Measurements from ENCODE around the gene CAPN5.

Gene CAPN5

DNA sequence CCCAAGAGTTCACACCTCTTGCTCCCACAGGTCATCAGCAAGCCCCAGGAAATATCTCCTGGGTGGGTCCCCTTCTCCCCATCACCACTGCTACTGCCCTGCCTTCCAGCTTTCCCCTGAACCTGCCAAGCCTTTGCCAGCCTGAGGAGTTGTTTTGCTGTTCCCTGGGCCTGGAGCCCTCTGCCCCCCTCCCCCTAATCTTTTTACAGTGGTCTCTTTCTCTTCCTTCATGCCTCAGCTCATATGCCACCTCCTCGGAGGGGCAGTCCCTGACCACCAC is 80.2 kb downstream of the CAPN5 start:
- DNase-seq (ENCODE audit: low read depth, low spot score), result no peak
- no peak for TF ChIP-seq ZNF274 (IDR thresholded peaks at IDR 0.05; ENCODE audit: low read depth, low read length)
- TF ChIP-seq SUZ12 (IDR thresholded peaks at IDR 0.05; ENCODE audit: extremely low read depth, insufficient read depth, insufficient read length), result no peak
- no peak for TF ChIP-seq YY1 (IDR thresholded peaks at IDR 0.05; ENCODE audit: insufficient read depth, insufficient read length)
- Histone ChIP-seq H3K9ac (ENCODE audit: insufficient read length, low read depth) (no peak overlapping the region), H3K36me3 (ENCODE audit: insufficient read depth, insufficient read length, low read length) (no peaks in the 10 kb centered on the region), H3K4me3 (ENCODE audit: insufficient read length, low read depth) (no peak overlapping the region), H3K4me1 (ENCODE audit: insufficient read depth, insufficient read length) (peaks cover 8% of the 10 kb centered on the region), H3K27me3 (ENCODE audit: insufficient read depth, insufficient read length) (no peaks in the 10 kb centered on the region), H3K9me3 (ENCODE audit: insufficient read depth, low read length) (no peaks in the 10 kb centered on the region)

DNA sequence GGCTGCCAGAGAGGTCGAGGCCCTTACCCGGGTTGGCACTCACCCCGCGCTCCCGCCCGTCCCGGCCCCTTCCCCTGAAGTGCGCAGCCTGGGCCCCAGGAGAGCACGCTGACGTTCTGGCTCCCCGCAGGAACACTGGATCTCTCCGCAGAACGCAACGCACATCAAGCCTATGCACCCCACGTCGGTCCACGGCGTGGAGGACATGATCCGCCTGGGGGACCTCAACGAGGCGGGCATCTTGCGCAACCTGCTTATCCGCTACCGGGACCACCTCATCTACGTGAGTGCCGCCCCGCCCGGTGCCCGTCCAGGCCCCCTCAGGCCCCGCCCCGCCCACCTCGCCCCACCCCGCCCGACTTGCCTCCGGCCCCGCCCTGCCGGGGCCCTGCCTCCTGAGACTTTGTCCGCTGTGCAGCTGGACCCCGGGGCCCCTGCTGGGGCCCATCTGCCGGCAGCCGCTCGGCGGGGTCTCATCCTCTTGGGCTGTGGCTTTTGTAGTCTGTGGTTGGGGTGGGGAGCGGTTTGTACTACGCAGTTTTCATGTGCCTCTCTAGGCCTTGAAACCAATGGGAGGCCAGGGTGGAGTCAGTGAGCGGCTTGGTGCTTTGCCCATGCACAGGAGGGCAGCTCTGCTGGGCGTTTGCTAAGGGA is 81.0 kb downstream of the CAPN5 start:
- H3K4me1 ChIP-seq (ENCODE audit: insufficient read depth, insufficient read length), result peaks cover 8% of the 10 kb centered on the region
- H3K9ac ChIP-seq (ENCODE audit: insufficient read length, low read depth), result no peak overlapping the region

DNA sequence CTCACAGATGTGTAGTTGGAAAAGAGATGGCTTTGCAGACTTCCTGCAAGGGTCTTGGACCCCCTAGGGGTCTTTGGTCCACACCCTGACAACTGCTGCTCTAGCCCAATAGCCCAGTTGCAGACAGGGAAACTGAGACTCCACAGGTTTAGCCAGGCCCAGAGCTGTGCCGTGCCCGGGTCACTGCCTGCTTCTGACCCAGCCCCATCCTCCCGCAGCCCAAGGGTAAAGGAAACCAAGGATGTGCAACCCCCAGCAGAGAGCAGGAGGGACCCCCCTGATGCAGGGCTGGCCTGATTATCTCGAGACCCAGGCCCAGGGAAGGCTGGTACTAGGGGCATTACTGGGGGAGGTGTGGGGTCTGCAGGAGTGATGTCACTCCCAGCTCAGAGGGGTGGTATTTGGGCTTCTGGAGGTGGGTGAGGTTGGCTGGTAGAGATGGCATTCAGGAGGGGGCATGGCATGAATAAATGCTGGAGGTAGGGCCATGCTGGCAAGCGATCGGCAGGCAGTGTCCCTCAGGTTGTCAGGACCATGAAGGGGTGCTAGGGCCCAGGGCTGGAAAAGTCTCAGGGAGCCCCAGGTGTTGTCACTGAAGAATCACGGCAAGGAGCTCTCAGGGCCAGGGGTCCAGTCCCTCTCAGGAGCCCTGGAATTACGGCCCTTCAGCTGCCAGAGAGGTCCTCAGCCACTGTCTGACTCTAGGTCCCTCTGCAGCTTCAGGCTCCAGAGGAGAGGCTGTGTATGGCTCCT is 82.4 kb downstream of the CAPN5 start:
- H3K9ac ChIP-seq (ENCODE audit: insufficient read length, low read depth), result no peak overlapping the region
- DNase-seq (ENCODE audit: low read depth, low spot score), result no peak
- no peaks in the 10 kb centered on the region for H3K36me3 ChIP-seq (ENCODE audit: insufficient read depth, insufficient read length, low read length)
- H3K9me3 ChIP-seq (ENCODE audit: insufficient read depth, low read length), result no peaks in the 10 kb centered on the region
- H3K4me1 ChIP-seq (ENCODE audit: insufficient read depth, insufficient read length), result peaks cover 8% of the 10 kb centered on the region
- no peak for TF ChIP-seq YY1 (IDR thresholded peaks at IDR 0.05; ENCODE audit: insufficient read depth, insufficient read length)
- TF ChIP-seq ZNF274 (IDR thresholded peaks at IDR 0.05; ENCODE audit: low read depth, low read length), result no peak
- no peak for TF ChIP-seq SUZ12 (IDR thresholded peaks at IDR 0.05; ENCODE audit: extremely low read depth, insufficient read depth, insufficient read length)
- H3K27me3 ChIP-seq (ENCODE audit: insufficient read depth, insufficient read length), result no peaks in the 10 kb centered on the region
- H3K4me3 ChIP-seq (ENCODE audit: insufficient read length, low read depth), result no peak overlapping the region

More for the DNA sequence above, 81.0 kb downstream of the CAPN5 start:
- H3K36me3 ChIP-seq (ENCODE audit: insufficient read depth, insufficient read length, low read length), result no peaks in the 10 kb centered on the region
- H3K4me3 ChIP-seq (ENCODE audit: insufficient read length, low read depth), result no peak overlapping the region
- no peaks in the 10 kb centered on the region for H3K9me3 ChIP-seq (ENCODE audit: insufficient read depth, low read length)
- no peak for TF ChIP-seq ZNF274 (IDR thresholded peaks at IDR 0.05; ENCODE audit: low read depth, low read length)
- no peak for TF ChIP-seq YY1 (IDR thresholded peaks at IDR 0.05; ENCODE audit: insufficient read depth, insufficient read length)
- no peak for TF ChIP-seq SUZ12 (IDR thresholded peaks at IDR 0.05; ENCODE audit: extremely low read depth, insufficient read depth, insufficient read length)
- DNase-seq (ENCODE audit: low read depth, low spot score), result no peak
- no peaks in the 10 kb centered on the region for H3K27me3 ChIP-seq (ENCODE audit: insufficient read depth, insufficient read length)

DNA sequence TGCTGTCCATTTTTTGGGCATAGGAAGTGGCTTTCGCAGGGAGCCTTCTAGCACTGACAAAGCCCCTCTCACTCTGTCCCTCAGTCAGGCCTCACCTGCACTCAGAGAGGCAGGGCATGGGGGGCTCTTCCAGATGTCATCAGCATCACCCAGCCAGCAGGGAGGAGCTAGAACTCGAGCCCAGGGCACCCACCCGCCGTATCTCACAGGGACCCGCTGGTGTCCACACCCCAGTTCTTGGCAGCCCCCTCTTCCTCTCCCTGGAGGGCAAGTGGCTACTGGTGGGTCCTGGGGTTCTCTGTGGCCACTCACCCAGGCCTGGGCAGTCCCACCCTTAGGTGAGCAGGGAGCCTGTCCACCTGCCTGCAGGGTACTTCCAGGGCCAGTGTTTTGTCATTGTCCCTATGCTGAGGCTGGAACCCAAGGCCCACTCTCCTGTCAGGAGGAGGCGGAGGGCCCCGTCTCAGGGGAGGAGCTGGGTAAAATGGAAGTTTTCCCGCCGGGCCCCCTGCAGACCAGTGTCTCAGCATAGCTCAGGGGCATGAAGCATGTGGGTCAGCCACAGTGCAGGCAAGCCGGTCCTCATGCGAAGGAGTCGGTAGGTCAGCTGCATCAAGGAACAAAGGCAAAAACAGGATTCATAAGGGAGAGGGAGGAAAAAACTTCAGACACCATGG is 83.1 kb downstream of the CAPN5 start:
- H3K27me3 ChIP-seq (ENCODE audit: insufficient read depth, insufficient read length), result no peaks in the 10 kb centered on the region
- H3K4me1 ChIP-seq (ENCODE audit: insufficient read depth, insufficient read length), result peaks cover 8% of the 10 kb centered on the region
- TF ChIP-seq ZNF274 (IDR thresholded peaks at IDR 0.05; ENCODE audit: low read depth, low read length), result no peak
- no peak for TF ChIP-seq SUZ12 (IDR thresholded peaks at IDR 0.05; ENCODE audit: extremely low read depth, insufficient read depth, insufficient read length)
- no peak for TF ChIP-seq YY1 (IDR thresholded peaks at IDR 0.05; ENCODE audit: insufficient read depth, insufficient read length)

DNA sequence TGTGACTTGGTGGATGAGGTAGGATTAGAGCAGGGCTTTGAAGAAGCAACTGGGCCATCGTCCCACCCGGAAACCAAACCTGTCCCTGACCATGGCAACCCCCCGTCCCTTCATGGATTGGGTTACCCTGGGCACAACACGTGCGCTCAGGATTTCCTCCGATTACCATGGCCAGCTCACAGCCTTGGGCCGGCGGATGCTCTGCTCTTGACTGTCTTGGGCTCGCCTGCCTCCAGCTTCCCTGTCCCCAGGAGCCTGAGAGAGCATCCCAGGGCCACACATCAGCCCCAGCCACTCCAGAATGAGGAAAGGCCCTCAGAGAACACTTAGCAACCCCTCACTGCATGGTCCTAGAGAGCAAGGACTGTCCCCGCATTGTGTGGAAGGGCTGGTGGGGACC is 84.1 kb downstream of the CAPN5 start:
- no peak for DNase-seq (ENCODE audit: low read depth, low spot score)
- Histone ChIP-seq H3K4me1 (ENCODE audit: insufficient read depth, insufficient read length) (peaks cover 8% of the 10 kb centered on the region), H3K27me3 (ENCODE audit: insufficient read depth, insufficient read length) (no peaks in the 10 kb centered on the region), H3K9ac (ENCODE audit: insufficient read length, low read depth) (no peak overlapping the region), H3K36me3 (ENCODE audit: insufficient read depth, insufficient read length, low read length) (no peaks in the 10 kb centered on the region), H3K9me3 (ENCODE audit: insufficient read depth, low read length) (no peaks in the 10 kb centered on the region), H3K4me3 (ENCODE audit: insufficient read length, low read depth) (no peak overlapping the region)
- no peak for TF ChIP-seq ZNF274 (IDR thresholded peaks at IDR 0.05; ENCODE audit: low read depth, low read length)
- no peak for TF ChIP-seq SUZ12 (IDR thresholded peaks at IDR 0.05; ENCODE audit: extremely low read depth, insufficient read depth, insufficient read length)
- no peak for TF ChIP-seq YY1 (IDR thresholded peaks at IDR 0.05; ENCODE audit: insufficient read depth, insufficient read length)

More for the DNA sequence above, 83.1 kb downstream of the CAPN5 start:
- no peak overlapping the region for H3K4me3 ChIP-seq (ENCODE audit: insufficient read length, low read depth)
- no peaks in the 10 kb centered on the region for H3K9me3 ChIP-seq (ENCODE audit: insufficient read depth, low read length)
- no peaks in the 10 kb centered on the region for H3K36me3 ChIP-seq (ENCODE audit: insufficient read depth, insufficient read length, low read length)
- no peak overlapping the region for H3K9ac ChIP-seq (ENCODE audit: insufficient read length, low read depth)
- DNase-seq (ENCODE audit: low read depth, low spot score), result no peak

DNA sequence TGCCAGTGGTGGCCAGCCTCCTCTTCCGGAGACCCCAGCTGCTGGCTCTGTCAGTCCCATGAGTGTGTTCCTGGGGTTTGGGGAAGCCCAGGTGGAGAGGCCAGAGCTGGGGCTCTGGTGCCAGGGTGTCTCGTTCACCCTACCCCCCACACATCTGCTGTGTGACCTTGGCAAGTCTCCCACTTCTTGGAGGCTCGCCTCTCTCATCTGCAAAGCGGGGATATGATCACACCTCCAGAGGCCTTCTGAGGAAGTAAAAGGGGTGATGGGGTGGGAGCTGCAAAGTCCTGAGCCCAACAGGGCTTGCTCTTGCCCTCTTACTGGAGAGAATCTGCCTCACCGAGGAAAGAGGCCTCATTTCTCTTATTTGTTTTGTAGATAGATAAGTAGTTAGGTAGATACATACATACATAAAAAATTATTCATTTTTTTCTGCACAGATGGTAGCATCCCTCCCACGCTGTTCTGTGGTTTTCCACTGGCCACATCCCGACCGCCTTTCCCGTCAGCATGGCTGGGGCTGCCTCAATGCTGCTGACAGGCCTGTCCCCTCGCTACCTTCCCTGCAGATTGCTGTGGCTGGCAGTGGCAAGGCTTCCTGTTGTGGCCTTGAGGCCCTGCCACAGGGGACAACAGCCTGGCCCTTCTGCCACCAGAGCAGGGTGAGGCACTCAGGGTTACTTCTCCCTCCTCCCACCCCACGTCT is 85.2 kb downstream of the CAPN5 start:
- TF ChIP-seq SUZ12 (IDR thresholded peaks at IDR 0.05; ENCODE audit: extremely low read depth, insufficient read depth, insufficient read length) (no peak), YY1 (IDR thresholded peaks at IDR 0.05; ENCODE audit: insufficient read depth, insufficient read length) (no peak), ZNF274 (IDR thresholded peaks at IDR 0.05; ENCODE audit: low read depth, low read length) (no peak)
- no peak overlapping the region for H3K4me3 ChIP-seq (ENCODE audit: insufficient read length, low read depth)
- H3K9ac ChIP-seq (ENCODE audit: insufficient read length, low read depth), result no peak overlapping the region
- H3K4me1 ChIP-seq (ENCODE audit: insufficient read depth, insufficient read length), result peaks cover 8% of the 10 kb centered on the region
- no peaks in the 10 kb centered on the region for H3K9me3 ChIP-seq (ENCODE audit: insufficient read depth, low read length)
- H3K27me3 ChIP-seq (ENCODE audit: insufficient read depth, insufficient read length), result no peaks in the 10 kb centered on the region
- H3K36me3 ChIP-seq (ENCODE audit: insufficient read depth, insufficient read length, low read length), result no peaks in the 10 kb centered on the region
- no peak for DNase-seq (ENCODE audit: low read depth, low spot score)
